Measurements from ENCODE around the gene VSIG4.
"Not testable (repeated sequence)": the region's sequence is repeated elsewhere in the genome, so short reads cannot be mapped to it uniquely, and the experiment has no call there.

VSIG4 gene, protein sequence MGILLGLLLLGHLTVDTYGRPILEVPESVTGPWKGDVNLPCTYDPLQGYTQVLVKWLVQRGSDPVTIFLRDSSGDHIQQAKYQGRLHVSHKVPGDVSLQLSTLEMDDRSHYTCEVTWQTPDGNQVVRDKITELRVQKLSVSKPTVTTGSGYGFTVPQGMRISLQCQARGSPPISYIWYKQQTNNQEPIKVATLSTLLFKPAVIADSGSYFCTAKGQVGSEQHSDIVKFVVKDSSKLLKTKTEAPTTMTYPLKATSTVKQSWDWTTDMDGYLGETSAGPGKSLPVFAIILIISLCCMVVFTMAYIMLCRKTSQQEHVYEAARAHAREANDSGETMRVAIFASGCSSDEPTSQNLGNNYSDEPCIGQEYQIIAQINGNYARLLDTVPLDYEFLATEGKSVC

DNA sequence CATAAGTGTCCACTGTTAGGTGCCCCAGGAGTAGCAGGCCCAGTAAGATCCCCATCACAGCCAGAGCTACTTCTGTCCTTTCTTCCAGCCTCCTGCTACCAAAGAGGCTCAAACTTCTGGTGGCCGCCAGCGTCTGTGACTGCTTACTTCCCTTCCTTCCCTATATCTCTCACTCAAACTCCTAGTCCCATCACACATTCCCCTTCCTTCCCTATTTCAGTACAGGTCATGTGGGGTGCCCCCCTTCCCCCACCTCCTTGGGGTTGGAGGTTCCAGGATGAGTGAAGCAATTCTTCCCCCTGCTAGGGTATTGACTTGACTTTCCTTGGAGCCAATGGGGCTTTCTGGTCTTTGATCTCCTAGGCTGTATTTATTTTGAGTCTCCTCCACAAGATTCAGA lies at the start of gene VSIG4:
VSIG4 (minus strand) TSS at position 137 of the 400 bp plus-strand sequence; CDS start at position 55, 82 bp downstream.
- DNase-seq (ENCODE audit: low read depth in 1 of 2, low spot score in 1 of 2), result no peak

DNA sequence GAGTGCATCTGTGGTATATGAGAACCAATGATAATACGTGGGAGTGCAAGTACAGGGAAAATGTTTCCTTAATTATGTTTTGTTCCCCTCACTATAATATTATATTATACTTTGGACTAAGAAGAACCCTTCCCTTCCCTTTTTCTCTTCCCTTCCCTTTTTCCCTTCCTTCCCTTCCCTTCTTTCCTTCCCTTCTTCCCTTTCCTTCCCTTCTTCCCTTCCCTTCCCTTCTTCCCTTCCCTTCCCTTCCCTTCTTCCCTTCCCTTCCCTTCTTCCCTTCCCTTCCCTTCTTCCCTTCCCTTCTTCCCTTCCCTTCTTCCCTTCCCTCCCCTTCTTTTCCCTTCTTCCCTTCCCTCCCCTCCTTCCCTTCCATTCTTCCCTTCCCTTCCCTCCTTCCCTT lies 36.9 kb upstream of the VSIG4 start:
- DNase-seq (ENCODE audit: low read depth in 1 of 2, low spot score in 1 of 2), result no peak

DNA sequence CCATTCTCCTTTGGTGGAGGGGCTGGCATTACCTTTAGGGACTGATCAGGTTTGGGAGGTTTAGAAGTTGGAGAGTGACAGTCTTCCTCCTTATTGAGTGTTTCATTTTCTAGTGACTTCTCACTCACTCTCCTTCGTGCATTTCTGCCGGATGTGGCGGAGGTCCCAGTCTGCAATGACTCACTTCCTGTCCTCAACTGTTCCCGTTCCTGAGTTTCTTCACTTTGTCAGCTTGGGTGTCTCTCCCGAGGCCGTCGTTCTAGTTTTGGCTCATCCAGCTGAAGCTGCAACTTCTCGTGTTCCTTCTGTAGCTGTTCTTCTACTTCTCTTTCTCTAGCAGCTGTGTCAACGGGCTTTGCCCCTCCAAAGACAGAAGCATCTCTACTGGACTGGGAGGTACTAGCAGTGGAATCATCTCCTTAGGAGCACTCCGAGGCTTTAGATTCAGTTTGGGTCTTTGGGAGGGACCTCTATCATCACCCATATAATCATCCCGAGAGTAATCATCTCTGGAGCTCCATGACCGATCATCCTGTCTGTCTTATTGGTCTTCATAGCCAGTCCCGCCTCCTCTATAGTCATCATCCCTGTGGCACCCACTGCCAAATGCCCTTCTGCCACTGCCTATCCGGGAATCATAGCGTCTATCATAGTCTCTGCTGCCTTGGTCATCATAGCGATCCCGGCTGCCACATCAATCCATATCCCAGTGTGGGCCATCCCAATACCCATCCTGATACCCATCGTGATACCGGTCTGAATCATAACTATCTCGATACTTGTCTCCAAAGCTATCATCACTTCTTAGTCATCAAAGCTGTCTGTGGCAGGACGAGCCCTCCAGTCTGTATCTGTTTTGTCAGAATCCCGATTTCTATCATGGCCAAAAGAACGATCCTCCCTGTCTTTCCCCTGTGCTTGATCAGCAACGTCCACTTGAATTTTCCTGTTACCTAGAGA lies 35.3 kb upstream of the VSIG4 start:
- peak in 1 of 2 donors; percentile 13 for DNase-seq (ENCODE audit: low read depth in 1 of 2, low spot score in 1 of 2)

DNA sequence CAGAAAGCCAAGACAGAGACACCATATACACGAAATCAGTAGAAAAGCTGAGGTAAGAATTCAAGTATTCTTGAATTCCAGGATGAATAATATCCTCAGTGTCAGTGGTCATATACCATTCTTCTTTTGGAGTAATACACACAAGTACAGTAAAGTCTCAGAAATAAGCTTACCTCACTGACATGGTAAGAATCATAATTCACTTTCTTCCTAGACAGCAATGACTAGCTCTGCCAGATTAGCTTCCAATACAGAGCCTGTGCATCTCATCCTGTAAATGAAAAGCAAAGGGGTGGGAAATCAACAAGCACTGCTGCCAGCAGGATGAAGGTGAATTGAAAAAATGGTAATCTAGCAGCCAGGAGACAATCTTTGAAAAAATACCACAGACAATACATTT lies 31.2 kb upstream of the VSIG4 start:
- no peak for DNase-seq (ENCODE audit: low read depth in 1 of 2, low spot score in 1 of 2)

DNA sequence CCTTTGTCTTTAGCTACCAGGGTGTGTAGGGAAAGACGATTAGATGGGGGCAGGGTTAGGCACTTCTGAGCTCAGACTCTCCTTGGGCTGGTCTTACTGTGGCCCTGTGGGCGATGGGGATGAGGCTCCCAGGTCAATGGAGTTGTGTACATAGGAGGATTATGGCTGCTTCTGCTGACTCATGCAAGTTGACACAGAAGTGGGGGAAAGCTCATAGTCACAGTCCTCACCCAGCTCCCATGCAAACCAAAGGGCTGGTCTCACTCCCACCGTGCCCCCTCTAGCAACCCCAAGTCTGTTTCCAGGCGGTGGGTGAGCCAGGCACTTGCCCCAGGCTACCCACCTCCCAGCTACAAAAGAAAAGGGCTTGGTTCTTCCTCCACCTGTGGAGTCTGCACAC lies 24.4 kb upstream of the VSIG4 start:
- no peak for DNase-seq (ENCODE audit: low read depth in 1 of 2, low spot score in 1 of 2)

DNA sequence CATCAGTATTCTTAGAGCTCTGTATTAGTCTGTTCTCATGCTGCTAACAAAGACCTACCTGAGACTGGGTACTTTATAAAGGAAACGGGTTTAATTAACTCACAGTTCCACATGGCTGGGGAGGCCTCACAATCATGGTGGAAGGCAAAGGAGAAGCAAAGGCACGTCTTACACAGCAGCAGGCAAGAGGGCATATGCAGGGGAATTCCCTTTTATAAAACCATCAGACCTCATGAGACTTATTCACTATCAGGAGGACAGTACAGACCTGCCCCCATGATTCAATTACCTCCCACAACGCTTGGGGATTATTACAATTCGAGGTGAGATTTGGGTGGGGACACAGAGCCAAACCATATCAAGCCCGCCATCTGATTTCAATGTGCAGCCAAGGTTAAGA lies 17.1 kb upstream of the VSIG4 start:
- DNase-seq (ENCODE audit: low read depth in 1 of 2, low spot score in 1 of 2), result not testable (repeated sequence)

DNA sequence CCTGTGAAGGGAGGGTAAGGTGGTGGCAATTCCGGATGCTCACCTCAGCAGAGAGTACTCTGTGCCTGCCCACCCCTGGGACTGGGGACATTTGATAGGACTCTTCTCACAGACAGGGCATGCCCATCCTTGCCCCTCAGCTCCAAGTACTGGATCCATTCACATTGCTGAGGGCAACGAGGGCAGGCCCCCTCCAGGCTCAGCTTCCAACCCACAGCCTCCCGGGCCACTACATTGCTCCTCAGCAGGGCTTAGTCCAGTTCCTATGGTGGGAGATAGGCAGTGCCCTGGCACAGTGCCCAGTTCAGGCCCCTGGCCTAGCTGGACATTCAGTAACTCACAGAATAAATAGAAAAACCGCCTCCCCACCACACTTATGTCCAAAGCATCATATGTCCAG lies 15.1 kb upstream of the VSIG4 start:
- DNase-seq (ENCODE audit: low read depth in 1 of 2, low spot score in 1 of 2), result no peak

DNA sequence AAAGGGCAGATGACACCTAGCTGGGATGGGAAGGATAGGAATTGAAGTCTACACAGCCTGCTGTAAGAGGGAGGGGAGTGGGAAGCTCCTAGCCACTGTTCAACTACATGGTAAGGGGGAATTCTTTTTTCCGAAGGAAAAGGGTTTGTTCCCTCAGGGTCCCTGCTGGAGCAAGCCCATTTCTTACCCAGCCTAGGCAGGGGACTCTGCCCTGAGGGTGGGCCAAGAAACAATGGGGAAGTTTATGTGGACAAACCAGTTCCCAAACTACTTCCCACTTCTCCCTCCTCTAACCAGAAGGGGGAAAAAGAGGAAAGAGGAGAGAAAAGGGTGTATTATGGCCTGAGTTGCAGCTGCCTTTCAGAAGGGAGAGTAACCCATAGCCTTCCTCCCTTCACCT lies 13.5 kb upstream of the VSIG4 start:
- no peak for DNase-seq (ENCODE audit: low read depth in 1 of 2, low spot score in 1 of 2)

DNA sequence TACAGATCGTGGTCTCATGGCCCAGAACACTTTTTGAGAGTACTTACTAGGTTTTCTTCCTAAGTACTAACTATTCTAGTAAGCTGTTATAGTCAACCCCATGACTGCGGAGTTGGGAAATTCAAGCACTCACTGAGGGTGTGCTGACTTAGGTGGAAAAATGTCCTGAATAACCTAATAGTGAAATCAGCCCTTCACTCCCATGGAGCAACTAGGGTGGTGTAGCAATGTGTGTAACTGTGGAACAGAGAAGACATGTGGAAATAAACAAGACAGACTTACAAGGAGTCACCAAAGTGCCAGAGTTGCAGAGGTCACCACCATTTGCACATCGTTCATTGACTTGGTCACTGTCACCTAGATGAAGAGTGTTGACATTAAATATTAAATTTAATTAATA lies 12.1 kb upstream of the VSIG4 start:
- DNase-seq (ENCODE audit: low read depth in 1 of 2, low spot score in 1 of 2), result no peak

DNA sequence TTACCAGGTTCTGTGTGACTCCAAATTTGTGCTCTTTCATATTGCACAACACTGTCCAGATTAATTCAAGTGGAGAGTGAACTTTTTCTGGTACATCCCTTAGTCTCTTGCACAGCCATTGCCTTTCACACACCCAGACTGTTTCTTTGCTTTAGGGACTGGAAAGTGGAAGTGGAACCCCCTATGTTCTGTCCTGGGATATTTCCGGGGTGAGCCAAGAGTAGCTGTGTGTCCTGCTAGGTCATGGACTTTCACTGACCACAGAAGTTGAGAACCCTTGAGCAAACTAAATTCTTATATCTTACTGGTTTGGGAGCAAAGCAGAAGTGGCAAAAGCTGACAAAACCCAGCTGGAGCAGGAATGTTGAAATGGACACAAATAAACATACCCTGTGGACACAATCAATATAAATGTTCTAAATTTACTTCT lies 10.3 kb upstream of the VSIG4 start:
- no peak for DNase-seq (ENCODE audit: low read depth in 1 of 2, low spot score in 1 of 2)

DNA sequence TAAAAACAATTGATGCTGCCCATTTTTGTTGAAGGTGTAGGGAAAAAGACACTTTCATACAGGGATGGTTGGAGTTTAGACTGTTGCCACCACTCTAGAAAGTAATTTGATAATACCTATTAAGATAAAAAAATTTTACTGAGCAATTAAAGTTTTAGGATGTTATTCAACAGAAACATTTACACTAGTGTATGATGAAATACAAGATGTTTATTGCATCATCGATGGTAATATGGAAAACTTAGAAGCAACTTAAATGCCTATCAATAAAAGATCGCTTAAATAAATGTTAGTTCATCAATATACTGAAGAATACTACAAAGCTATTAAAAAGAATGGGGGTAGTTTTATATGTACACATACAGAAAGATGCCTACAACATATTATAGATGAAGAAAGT lies 9.2 kb upstream of the VSIG4 start:
- DNase-seq (ENCODE audit: low read depth in 1 of 2, low spot score in 1 of 2), result no peak

DNA sequence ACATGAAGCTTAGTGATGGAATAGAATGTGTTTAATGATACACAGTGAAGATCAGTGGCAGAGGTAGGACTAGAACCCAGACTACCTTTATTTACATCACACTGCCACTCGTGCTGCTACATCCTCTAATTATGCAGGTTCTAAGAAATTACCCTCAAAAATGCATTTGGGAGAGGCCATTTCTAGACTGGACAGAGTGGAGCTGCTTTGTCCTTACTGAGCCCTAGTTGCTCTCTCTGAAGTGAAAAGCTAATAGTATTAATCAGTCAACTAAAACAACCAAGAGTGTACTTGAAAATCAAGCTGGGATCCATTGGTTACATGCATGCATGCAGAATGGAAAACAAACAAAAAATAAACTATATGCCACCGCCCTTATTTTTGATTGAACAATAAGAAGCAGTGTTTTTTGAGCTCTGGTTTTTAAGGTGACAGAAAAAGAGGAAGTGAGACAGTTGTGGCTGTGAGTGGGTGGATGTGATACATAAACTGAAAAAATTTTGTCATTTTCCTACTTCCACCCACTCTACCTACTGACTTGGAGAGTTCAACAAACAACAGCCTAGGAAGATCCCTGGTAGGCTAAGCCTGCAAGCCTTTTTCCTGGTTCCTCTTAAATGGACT lies 6.8 kb upstream of the VSIG4 start:
- DNase-seq (ENCODE audit: low read depth in 1 of 2, low spot score in 1 of 2), result no peak

DNA sequence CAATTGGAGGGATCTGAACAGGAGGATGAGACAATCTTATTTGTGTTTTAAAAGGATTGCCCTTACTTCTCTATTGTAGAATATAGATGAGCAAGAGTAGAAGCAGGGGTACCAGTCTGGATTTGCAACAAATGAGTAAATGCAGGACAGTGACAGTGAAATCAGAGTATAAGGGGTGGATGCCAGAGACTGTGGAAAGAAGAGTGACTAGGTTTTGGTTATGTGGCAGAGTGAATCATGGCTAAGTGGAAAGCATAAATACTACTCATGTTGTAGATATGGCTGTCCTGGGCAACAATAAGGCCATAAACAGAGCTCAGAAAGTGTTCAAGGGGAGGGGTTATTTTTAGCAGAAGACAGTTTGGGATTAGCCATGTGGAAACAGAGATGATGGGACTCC lies 6.0 kb upstream of the VSIG4 start:
- no peak for DNase-seq (ENCODE audit: low read depth in 1 of 2, low spot score in 1 of 2)

DNA sequence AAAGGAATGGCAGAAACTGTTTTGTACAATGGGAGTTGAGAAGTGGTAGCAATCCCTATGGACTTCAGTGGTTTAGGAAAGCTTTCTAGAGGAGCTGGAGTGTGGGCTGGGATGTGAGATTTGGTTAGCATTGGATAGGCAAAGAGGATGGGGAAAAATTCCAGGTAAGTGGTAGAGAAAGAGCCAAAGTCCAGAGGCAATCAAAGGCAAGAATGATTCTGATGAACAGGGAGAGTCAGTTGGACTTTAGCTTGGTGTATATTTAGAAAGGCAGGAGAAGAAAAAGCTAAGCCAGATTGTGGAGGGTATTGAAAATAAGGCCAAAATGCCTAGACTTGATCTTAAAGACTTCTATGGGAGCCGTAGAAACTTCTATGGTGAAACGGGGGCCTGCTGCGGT lies 3.7 kb upstream of the VSIG4 start:
- DNase-seq (ENCODE audit: low read depth in 1 of 2, low spot score in 1 of 2), result no peak

DNA sequence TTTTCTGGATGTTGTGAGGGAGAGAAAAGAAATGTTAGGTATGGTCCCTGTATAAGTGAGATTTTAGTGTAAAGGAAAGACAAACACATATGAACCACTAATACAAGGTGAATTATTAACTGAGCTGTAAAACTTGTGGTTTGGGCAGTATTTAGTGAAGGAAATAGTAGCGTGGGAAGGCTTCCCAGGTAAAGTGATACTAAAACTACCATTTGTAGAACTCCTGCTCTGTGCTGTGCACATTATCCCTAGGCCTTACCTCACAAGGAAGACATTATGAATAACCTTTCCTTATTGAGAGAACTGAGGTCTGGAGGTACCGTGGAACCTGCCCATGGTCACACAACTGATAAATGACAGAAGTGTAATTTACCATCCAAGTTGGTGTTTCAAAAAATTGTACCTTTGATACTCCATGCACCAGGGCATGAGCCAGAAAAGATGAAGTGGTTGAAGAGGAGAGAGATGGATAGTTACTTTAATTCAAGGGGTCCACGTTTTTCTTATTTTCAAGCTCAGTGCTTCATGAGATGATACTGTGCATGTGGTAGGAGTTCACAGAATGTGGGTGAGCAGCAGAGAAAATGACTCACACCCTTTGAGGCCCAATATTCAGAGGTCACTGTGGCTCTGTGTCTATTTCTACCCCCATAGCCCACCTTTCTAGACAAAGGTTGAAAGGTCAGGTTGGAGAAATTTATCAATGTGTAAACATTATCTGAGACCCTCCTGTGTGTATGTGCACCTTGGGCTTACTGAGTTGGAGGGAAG lies 2.6 kb upstream of the VSIG4 start:
- DNase-seq (ENCODE audit: low read depth in 1 of 2, low spot score in 1 of 2), result no peak

DNA sequence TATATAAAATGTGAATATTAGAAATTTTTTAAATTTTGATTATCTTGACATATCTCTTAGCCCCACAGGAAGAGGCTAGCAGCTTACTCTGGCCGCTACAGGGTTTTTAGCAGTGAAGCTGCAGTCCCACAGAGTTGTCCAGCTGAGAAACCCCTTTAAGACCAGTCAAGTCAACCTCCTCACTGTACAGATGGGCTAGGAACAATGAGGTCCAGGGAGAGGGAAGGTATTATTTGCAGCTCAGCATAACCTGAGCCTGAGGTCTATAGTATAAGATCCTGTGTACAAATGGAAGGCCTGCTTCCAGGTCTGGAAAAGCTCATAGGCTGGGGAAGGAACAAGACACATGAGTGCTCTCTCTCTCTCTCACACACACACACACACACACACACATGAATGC lies 1.8 kb downstream of the VSIG4 start:
- no peak for DNase-seq (ENCODE audit: low read depth in 1 of 2, low spot score in 1 of 2)

DNA sequence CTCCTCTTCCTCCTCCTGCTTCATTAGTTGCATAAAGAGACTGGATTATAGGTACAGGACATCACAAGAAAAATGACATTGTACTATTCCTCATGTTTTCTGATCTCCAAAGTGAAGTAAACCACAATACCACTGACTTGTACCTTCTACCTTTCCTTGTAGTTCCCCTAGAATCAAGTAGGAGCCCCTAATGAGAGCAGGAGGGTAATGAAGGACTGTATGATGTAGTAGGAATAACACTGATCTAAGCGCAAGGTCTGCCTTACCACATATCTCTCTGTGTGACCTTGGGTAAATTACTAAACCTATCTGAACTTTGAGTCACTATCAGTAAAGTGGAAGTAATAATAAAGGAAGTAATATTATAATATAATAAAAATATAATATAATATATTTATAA lies 3.6 kb downstream of the VSIG4 start:
- DNase-seq (ENCODE audit: low read depth in 1 of 2, low spot score in 1 of 2), result no peak

DNA sequence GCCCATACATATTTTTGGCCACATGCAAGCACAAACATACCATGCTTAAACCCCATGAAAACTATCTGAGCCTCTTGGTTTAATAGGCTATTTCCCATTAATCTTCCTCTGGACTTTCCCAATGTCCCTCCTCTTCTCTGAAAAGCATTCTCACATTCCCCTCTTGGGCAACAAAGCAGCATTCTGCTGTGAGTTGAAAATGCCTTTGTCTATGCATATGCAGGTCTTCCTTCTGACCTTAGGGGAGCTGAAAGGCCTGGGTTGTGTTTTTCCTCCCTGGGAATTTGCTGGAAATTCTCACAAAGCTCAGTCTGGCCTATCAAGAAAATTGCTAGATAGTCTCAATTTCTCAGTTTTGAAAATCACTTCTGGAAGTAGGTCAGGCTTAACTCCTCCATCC lies 4.2 kb downstream of the VSIG4 start:
- no peak for DNase-seq (ENCODE audit: low read depth in 1 of 2, low spot score in 1 of 2)

DNA sequence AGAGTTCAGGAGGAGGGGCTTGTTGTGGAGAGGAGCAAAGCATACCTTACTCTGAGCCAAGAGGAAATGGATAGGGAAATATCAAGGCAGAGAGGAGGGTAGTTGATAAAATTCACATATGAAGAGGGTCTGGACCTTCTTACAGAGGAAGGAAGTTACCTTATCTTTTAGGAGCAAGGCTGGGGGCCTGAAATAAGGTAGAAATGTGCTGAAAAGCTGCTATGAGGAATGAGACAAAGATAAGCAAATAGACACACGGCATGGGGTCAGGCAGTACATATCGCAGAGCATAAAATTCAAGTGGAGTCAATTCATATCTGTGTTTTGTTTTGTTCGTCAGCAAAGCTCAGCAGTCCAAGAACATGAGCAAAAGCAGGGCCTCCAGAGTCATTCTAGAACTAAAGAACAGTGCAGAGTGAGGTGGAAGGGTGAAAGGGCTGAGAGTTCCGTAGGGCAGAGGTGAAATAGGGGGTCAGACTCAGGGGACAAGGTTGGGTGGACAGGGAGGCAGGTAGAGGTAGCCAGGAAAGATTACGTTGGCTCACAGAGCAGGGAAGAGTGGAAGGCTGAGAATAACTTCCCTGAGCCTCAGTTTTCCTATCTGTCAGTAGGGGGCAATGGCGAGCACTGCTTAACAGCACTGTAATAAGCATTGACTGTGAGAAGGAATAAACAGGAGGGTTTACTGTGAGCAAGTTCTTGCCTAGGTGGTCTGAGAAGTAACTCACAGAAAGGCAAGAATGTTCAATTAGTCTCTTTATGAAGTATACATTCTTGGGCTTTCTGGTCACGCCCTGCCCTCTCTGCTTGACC lies 9.2 kb downstream of the VSIG4 start:
- DNase-seq (ENCODE audit: low read depth in 1 of 2, low spot score in 1 of 2), result no peak

DNA sequence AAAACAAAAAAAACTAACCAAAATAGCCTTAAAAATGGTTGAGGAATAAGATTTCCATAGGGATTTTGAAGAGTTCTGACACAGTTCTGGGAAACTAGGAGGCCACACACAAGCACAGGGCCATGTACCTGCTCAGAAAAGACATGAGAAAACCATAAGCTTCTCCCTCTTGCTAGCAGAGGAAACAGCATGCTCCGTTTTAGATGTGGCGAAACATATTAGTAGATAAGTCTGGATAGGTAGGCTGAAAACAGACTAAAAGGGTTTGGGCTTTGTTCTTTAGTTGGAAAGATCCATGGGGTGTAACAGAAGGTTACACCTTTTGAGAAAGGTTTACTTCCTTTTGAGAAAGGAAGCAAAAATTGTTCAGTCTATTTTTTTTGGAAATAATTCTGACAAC lies 10.9 kb downstream of the VSIG4 start:
- DNase-seq (ENCODE audit: low read depth in 1 of 2, low spot score in 1 of 2), result no peak
